DND-41 (cell line): ENCODE data around the gene LXN.

Source experiments
- ATAC-seq: fragments of 200-7000 bp; cut with Tn5 transposase; 3 replicates; pipeline ENCODE4 v1.9.1; 2021; ENCODE audit warnings: low read depth; ENCODE audit not compliant: insufficient read depth
- DNase-seq: peaks from one replicate; pipeline ENCODE4 v3.0.0-alpha.2; 2020
- H2AFZ ChIP-seq: 2 replicates; pipeline ENCODE4 v1.6.0; 2012; ENCODE audit warnings: low read depth, low read length
- H3K27ac ChIP-seq: 2 replicates; pipeline ENCODE4 v1.5.1; 2012; ENCODE audit warnings: low read length, inconsistent platforms
- H3K27me3 ChIP-seq: fragments of 200-600 bp; sonication (generic); 2 replicates; pipeline ENCODE4 v1.6.0; 2012; ENCODE audit warnings: low read length, mild to moderate bottlenecking, inconsistent platforms; ENCODE audit not compliant: insufficient read depth, poor library complexity
- H3K36me3 ChIP-seq: 2 replicates; pipeline ENCODE4 v1.5.1; 2012; ENCODE audit warnings: low read length, inconsistent platforms; ENCODE audit not compliant: insufficient read depth
- H3K4me1 ChIP-seq: 2 replicates; pipeline ENCODE4 v1.5.1; 2012; ENCODE audit warnings: mild to moderate bottlenecking, low read length; ENCODE audit not compliant: insufficient read depth
- H3K4me2 ChIP-seq: 2 replicates; pipeline ENCODE4 v1.6.0; 2012; ENCODE audit warnings: mild to moderate bottlenecking, moderate library complexity, low read length, inconsistent platforms; ENCODE audit not compliant: insufficient read depth
- H3K4me3 ChIP-seq, 2 experiments: fragments of 200-600 bp in 1 of 2; shearing (Covaris generic) in 1 of 2; 2 replicates each; pipeline ENCODE4 v1.5.1; 2012 to 2016; ENCODE audit warnings: inconsistent platforms in 2 of 2, low read length in 2 of 2, mild to moderate bottlenecking in 2 of 2, low read depth in 1 of 2, moderate library complexity in 1 of 2
- H3K79me2 ChIP-seq: 2 replicates; pipeline ENCODE4 v1.6.0; 2012; ENCODE audit warnings: low read length, inconsistent platforms; ENCODE audit not compliant: insufficient read depth
- H3K9ac ChIP-seq: 2 replicates; pipeline ENCODE4 v1.6.0; 2012; ENCODE audit warnings: low read depth, mild to moderate bottlenecking, inconsistent platforms, low read length, moderate library complexity
- H3K9me3 ChIP-seq: 2 replicates; pipeline ENCODE4 v1.5.1; 2012; ENCODE audit warnings: low read length, moderate library complexity, mild to moderate bottlenecking, inconsistent platforms; ENCODE audit not compliant: insufficient read depth, severe bottlenecking
- H4K20me1 ChIP-seq: 2 replicates; pipeline ENCODE4 v1.6.0; 2012; ENCODE audit warnings: low read length; ENCODE audit not compliant: insufficient read depth
- CTCF ChIP-seq: IDR thresholded peaks from 2 replicates; pipeline ENCODE4 v1.5.1; 2012; ENCODE audit warnings: borderline replicate concordance, low read length, moderate library complexity, mild to moderate bottlenecking; ENCODE audit not compliant: poor library complexity, severe bottlenecking; ENCODE audit errors: extremely low read depth
- EZH2 ChIP-seq: IDR thresholded peaks from 3 replicates; pipeline ENCODE4 v1.6.1; 2012; ENCODE audit warnings: borderline replicate concordance, low read depth, mild to moderate bottlenecking, moderate library complexity, low read length, inconsistent platforms; ENCODE audit not compliant: severe bottlenecking

LXN gene

GRCh38 chr3:158666416-158666815 is 6.0 kb downstream of the LXN start:
- Histone ChIP-seq H3K9ac (no peak overlapping the region), H3K79me2 (no peaks in the 10 kb centered on the region; the same call in 1 of the 2 replicates), H3K4me3 (no peak overlapping the region), H3K4me2 (no peak overlapping the region), H3K27ac (no peak overlapping the region), H3K36me3 (peaks cover 88% of the 10 kb centered on the region), H4K20me1 (peaks cover 3% of the 10 kb centered on the region; the same call in 1 of the 2 replicates), H3K9me3 (no peaks in the 10 kb centered on the region), H2AFZ (no peak overlapping the region), H3K4me1 (no peaks in the 10 kb centered on the region), H3K27me3 (no peaks in the 10 kb centered on the region)
- TF ChIP-seq CTCF, result no peak
- TF ChIP-seq EZH2, result no peak
- DNase-seq (no peak), ATAC-seq (no peak)

- Histone ChIP-seq H3K36me3 (peaks cover 97% of the 10 kb centered on the region), H3K9me3 (no peaks in the 10 kb centered on the region)
These were observed 8.6 kb downstream of the LXN start for GRCh38 chr3:158663832-158664231.

GRCh38 chr3:158663246-158663645 is 9.2 kb downstream of the LXN start:
- TF ChIP-seq CTCF (no peak), EZH2 (no peak)
- Histone ChIP-seq H3K4me3 (no peak overlapping the region), H3K4me1 (no peaks in the 10 kb centered on the region), H3K27ac (no peak overlapping the region), H3K9me3 (no peaks in the 10 kb centered on the region), H3K36me3 (peaks cover 95% of the 10 kb centered on the region), H3K4me2 (no peak overlapping the region), H4K20me1 (peaks cover 3% of the 10 kb centered on the region; the same call in 1 of the 2 replicates), H3K27me3 (no peaks in the 10 kb centered on the region), H3K79me2 (no peaks in the 10 kb centered on the region; the same call in 1 of the 2 replicates), H2AFZ (no peak overlapping the region), H3K9ac (no peak overlapping the region)
- ATAC-seq (no peak), DNase-seq (no peak)

More at GRCh38 chr3:158663832-158664231, 8.6 kb downstream of the LXN start:
- no peaks in the 10 kb centered on the region for H3K27me3 ChIP-seq
- H3K4me3 ChIP-seq, result no peak overlapping the region
- TF ChIP-seq EZH2 (no peak), CTCF (no peak)
- H3K79me2 ChIP-seq, result no peaks in the 10 kb centered on the region; the same call in 1 of the 2 replicates
- H3K4me1 ChIP-seq, result no peaks in the 10 kb centered on the region
- no peak for DNase-seq
- no peak overlapping the region for H3K9ac ChIP-seq
- peaks cover 3% of the 10 kb centered on the region; the same call in 1 of the 2 replicates for H4K20me1 ChIP-seq
- H3K27ac ChIP-seq, result no peak overlapping the region
- no peak overlapping the region for H3K4me2 ChIP-seq
- no peak for ATAC-seq
- no peak overlapping the region for H2AFZ ChIP-seq

- Histone ChIP-seq H3K9me3 (no peaks in the 10 kb centered on the region), H3K27ac (no peak overlapping the region), H3K9ac (no peak overlapping the region), H3K4me1 (no peaks in the 10 kb centered on the region), H4K20me1 (peaks cover 3% of the 10 kb centered on the region; the same call in 1 of the 2 replicates), H2AFZ (no peak overlapping the region), H3K36me3 (peaks cover 85% of the 10 kb centered on the region), H3K27me3 (no peaks in the 10 kb centered on the region), H3K4me3 (no peak overlapping the region), H3K4me2 (no peak overlapping the region), H3K79me2 (peaks cover under 1% of the 10 kb centered on the region; the same call in 1 of the 2 replicates)
- TF ChIP-seq CTCF, result no peak
- TF ChIP-seq EZH2, result no peak
- no peak for ATAC-seq
- no peak for DNase-seq
These were observed 11.7 kb downstream of the LXN start for GRCh38 chr3:158660711-158661110.
